ENCODE measurements around the gene OPTC.

OPTC gene

DNA sequence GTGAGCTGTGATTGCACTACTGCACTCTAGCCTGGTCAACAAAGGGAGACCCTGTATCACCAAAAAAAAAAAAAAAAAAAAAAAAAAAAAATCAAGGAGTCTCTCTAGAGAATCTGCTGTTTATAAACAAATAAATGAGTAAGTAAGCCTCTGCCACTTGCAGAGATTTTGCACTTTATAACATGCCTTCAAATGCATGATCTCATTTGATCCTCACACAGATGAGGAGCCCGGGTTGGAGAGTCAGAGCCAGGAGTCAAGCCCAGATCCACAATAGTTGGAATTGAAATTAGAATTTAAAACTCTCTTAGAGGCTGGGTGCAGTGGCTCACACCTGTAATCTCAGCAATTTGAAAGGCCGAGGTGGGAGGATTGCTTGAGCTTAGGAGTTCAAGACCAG, 14.3 kb upstream of the OPTC start:
- no peak for ATAC-seq
- no peak for TF ChIP-seq ZFP30 (CRISPR knock-in tag; IDR thresholded peaks at IDR 0.05)
- no peak for TF ChIP-seq ZNF565 (CRISPR knock-in tag; conservative IDR thresholded peaks at IDR 0.05; ENCODE audit: low read depth)
- TF ChIP-seq TCF4 (CRISPR knock-in tag; IDR thresholded peaks at IDR 0.05; ENCODE audit: borderline replicate concordance), result no peak
- TF ChIP-seq ESRRG (CRISPR knock-in tag; IDR thresholded peaks at IDR 0.05), result no peak
- no peak for TF ChIP-seq ZNF8 (CRISPR knock-in tag; IDR thresholded peaks at IDR 0.05)
- TF ChIP-seq CSRNP3 (CRISPR knock-in tag; IDR thresholded peaks at IDR 0.05), result no peak
- TF ChIP-seq PPARA (CRISPR knock-in tag; IDR thresholded peaks at IDR 0.05; ENCODE audit: borderline replicate concordance), result no peak
- TF ChIP-seq POU6F1 (CRISPR knock-in tag; IDR thresholded peaks at IDR 0.05; ENCODE audit: borderline replicate concordance, low read depth), result no peak
- TF ChIP-seq BACH2 (CRISPR knock-in tag; IDR thresholded peaks at IDR 0.05; ENCODE audit: borderline replicate concordance), result no peak
- no peak for TF ChIP-seq ZFP3 (CRISPR knock-in tag; IDR thresholded peaks at IDR 0.05)
- TF ChIP-seq ARNTL (CRISPR knock-in tag; IDR thresholded peaks at IDR 0.05; ENCODE audit: borderline replicate concordance, low read depth), result no peak
- no peak for TF ChIP-seq ZNF70 (CRISPR knock-in tag; IDR thresholded peaks at IDR 0.05)
- TF ChIP-seq ISL1 (CRISPR knock-in tag; IDR thresholded peaks at IDR 0.05), result no peak
- no peak for TF ChIP-seq RARB (CRISPR knock-in tag; IDR thresholded peaks at IDR 0.05)
- no peak for TF ChIP-seq CSDC2 (CRISPR knock-in tag; IDR thresholded peaks at IDR 0.05)
- TF ChIP-seq PATZ1 (CRISPR knock-in tag; IDR thresholded peaks at IDR 0.05; ENCODE audit: borderline replicate concordance), result no peak

GRCh38 chr1:203480084-203480483, 13.9 kb upstream of the OPTC start:
- TF ChIP-seq RARB (CRISPR knock-in tag; IDR thresholded peaks at IDR 0.05), result no peak

DNA sequence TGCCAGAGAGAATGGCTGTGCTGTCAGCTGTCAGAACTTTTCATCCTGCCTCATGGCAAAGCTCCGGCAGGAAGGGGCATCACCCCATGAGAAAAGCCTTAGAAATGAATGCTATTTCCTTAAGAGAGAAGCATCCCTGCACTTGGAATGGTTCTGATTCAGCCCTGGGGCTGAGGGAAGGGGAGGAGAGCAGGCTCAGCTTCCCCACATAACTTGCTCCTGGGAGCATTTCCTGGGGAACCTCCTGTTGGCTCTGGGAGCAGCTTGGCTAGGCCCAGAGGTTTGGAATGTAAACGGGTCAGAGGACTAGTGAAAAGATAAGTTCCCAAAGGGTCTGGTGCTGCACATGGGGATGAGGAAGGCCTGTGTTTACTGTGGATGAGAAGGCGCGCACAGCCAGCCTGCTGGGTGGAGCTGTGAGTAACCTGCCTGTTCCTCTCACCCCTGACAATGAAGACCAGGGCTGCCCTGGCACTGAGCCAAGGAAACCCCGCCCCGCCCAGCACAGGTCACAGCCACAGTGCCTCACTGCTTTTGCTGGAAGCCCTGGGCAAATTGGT, 13.3 kb upstream of the OPTC start:
- ATAC-seq, result peak; percentile 88
- no peak for TF ChIP-seq CSDC2 (CRISPR knock-in tag; IDR thresholded peaks at IDR 0.05)
- no peak for TF ChIP-seq PATZ1 (CRISPR knock-in tag; IDR thresholded peaks at IDR 0.05; ENCODE audit: borderline replicate concordance)
- TF ChIP-seq BACH2 (CRISPR knock-in tag; IDR thresholded peaks at IDR 0.05; ENCODE audit: borderline replicate concordance), result no peak
- no peak for TF ChIP-seq ZNF565 (CRISPR knock-in tag; conservative IDR thresholded peaks at IDR 0.05; ENCODE audit: low read depth)
- no peak for TF ChIP-seq PPARA (CRISPR knock-in tag; IDR thresholded peaks at IDR 0.05; ENCODE audit: borderline replicate concordance)
- no peak for TF ChIP-seq GLIS3 (CRISPR knock-in tag; IDR thresholded peaks at IDR 0.05)
- TF ChIP-seq ZNF8 (CRISPR knock-in tag; IDR thresholded peaks at IDR 0.05), result no peak
- no peak for TF ChIP-seq ISL1 (CRISPR knock-in tag; IDR thresholded peaks at IDR 0.05)
- TF ChIP-seq ARNTL (CRISPR knock-in tag; IDR thresholded peaks at IDR 0.05; ENCODE audit: borderline replicate concordance, low read depth), result no peak

More at GRCh38 chr1:203480084-203480483, 13.9 kb upstream of the OPTC start:
- ATAC-seq, result peak; percentile 26; the same call in 2 of the 3 replicates

- ATAC-seq, result no peak
- TF ChIP-seq ESRRG (CRISPR knock-in tag; IDR thresholded peaks at IDR 0.05), result no peak
- no peak for TF ChIP-seq CSDC2 (CRISPR knock-in tag; IDR thresholded peaks at IDR 0.05)
These were observed 12.8 kb upstream of the OPTC start for GRCh38 chr1:203481196-203481595.

DNA sequence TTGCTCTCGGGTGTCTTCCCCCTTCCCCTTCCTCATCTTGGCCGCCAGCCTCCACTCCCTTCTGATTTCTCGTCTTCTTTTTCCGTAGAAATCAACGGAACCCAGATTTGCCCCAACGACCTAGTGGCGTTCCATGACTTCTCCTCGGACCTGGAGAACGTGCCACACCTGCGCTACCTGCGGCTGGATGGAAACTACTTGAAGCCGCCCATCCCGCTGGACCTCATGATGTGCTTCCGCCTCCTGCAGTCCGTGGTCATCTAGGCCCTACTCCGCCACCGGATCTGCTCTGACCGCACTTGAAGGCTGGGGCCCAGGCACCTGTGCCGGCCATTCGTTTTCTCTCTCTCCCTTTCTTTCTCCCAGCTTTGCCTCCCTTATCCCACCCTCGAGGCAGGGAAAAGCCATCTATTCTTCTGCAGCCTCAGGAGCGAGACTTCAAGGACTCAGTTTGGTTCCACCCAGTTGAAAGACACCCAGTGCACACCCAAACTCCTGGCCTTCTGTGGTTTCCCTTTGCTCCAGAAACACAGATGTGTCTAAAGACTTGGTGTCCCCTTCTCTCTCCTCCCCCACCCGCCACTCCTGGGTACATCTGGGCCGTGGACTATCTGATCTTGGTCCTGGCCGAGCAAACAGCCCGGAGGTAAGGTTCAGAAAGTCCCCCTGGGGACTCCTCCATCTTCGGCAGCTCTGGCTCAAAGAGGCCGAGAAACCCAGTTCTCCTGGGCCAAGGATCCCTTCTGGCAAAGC, 7.2 kb upstream of the OPTC start:
- ATAC-seq, result no peak
- no peak for TF ChIP-seq CSRNP3 (CRISPR knock-in tag; IDR thresholded peaks at IDR 0.05)
- no peak for TF ChIP-seq CREB5 (CRISPR knock-in tag; IDR thresholded peaks at IDR 0.05; ENCODE audit: low read depth)
- no peak for TF ChIP-seq SNAI2 (CRISPR knock-in tag; IDR thresholded peaks at IDR 0.05)
- no peak for TF ChIP-seq ZNF70 (CRISPR knock-in tag; IDR thresholded peaks at IDR 0.05)
- no peak for TF ChIP-seq POU6F1 (CRISPR knock-in tag; IDR thresholded peaks at IDR 0.05; ENCODE audit: borderline replicate concordance, low read depth)
- no peak for TF ChIP-seq BACH2 (CRISPR knock-in tag; IDR thresholded peaks at IDR 0.05; ENCODE audit: borderline replicate concordance)
- TF ChIP-seq ZNF565 (CRISPR knock-in tag; conservative IDR thresholded peaks at IDR 0.05; ENCODE audit: low read depth), result no peak

Data from SK-N-SH treated with all-trans-retinoic acid at 6 μM for 48 hours (cell line).